HCEC 1CT (cell line): ENCODE data around the gene AP2A2.
"Not testable (repeated sequence)": the region's sequence is repeated elsewhere in the genome, so short reads cannot be mapped to it uniquely, and the experiment has no call there.

Experiments used
- DNase-seq: peaks from one replicate; pipeline ENCODE4 v3.0.0-alpha.2; 2017

AP2A2 gene

DNA sequence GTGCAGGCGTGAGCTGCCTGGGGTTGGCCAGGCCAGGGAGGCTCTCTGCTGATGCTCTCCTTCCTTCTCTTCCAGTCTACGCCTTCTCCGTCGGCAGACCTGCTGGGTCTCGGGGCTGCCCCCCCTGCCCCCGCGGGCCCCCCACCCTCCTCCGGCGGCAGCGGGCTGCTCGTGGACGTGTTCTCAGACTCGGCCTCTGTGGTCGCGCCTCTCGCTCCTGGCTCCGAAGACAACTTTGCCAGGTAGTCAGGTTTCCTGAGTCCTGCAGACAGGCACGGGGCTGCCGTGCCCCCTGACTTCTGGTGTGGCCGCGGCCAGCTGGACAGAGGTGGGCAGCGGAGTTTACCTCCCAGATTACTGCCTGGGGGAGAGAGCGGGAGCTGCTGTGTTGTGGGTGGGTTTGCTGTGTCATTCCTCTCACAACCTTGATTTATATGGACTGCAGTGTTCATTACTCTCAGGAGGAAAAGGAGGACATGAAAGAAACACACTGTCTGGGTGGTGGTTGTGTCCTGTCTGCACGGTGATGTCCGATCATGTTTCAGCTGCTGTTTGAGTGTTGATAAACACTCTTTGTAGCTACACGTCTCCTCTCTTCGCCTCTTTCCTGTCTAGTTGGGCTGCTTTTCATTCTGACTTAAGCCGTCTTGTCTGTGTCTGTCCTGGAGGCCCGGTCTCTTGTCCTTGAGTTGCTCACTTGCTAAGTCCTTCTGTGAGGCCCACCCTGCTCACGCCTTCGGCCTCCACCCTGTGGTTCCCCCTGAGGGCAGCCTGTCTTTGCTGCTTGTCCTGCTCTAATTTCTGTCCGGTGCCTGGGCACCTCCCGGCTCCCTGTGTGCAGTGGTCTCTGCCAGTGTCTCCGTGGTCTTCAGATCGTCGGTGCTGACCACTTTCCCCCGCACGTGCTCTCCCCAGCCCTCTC is 74.9 kb downstream of the AP2A2 start:
- no peak for DNase-seq

DNA sequence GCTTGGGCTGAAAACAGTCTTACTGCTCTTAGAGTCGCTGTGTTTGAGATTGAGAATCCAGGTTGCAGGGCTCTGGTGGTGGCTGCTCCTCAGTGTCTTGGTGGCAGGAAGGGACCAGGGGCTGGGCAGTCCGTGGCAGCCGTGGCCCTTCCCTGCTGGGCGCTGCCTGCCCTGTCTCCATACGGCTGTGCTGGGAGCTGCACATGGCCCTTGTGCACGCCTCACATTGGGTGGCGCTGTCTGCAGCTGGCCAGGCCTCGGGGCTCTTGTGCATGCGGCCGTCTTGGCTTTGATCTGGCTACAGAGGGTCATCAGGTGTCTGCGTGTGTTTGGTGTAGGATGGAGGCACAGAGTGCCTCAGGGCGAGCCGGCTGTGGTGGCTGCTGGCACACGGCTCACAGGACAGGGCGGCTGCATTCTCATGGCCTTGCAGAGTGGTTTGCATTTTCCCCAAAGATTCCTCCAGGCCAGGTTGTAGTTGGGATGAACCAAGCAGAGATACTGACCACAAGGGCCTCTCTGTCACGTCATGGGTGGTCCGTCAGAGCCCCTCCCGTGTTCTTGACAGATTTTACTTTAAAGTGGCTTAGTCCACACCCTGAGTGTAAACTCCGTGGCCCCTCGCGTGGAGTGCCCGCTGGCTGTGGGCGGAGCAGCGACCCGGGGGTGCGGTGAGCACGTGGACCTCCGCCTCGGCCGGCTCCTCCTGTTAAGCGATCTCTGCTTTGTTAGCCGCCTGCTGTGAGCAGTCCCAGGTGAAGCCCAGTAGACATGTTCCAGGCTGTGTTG is 76.1 kb downstream of the AP2A2 start:
- no peak for DNase-seq

- no peak for DNase-seq
These were observed 76.8 kb downstream of the AP2A2 start for GRCh38 chr11:1002406-1002984.

- no peak for DNase-seq
These were observed 77.5 kb downstream of the AP2A2 start for GRCh38 chr11:1003159-1003558.

- no peak for DNase-seq
These were observed 80.3 kb downstream of the AP2A2 start for GRCh38 chr11:1005928-1006327.

- DNase-seq = no peak
These were observed 81.1 kb downstream of the AP2A2 start for GRCh38 chr11:1006762-1007161.

DNA sequence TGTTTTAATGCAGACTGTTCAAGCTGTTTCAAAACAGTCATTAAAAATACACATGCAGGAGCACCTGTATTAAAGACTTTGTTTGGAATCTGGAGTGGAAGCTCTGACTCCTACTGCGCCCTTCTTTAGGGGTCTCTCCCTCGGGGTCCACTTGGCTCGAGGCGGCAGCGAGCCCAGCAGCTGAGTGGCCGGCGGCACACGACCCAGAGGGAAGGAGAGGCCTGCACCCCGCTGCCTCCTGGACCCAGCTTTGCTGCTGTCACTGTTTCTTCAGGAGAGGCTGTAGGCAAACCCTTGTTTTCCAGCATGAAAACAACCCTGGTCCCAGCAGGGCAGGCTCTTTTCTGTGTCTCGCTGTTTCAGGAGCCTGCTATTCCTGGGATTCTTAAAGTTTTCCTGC is 81.6 kb downstream of the AP2A2 start:
- no peak for DNase-seq

DNA sequence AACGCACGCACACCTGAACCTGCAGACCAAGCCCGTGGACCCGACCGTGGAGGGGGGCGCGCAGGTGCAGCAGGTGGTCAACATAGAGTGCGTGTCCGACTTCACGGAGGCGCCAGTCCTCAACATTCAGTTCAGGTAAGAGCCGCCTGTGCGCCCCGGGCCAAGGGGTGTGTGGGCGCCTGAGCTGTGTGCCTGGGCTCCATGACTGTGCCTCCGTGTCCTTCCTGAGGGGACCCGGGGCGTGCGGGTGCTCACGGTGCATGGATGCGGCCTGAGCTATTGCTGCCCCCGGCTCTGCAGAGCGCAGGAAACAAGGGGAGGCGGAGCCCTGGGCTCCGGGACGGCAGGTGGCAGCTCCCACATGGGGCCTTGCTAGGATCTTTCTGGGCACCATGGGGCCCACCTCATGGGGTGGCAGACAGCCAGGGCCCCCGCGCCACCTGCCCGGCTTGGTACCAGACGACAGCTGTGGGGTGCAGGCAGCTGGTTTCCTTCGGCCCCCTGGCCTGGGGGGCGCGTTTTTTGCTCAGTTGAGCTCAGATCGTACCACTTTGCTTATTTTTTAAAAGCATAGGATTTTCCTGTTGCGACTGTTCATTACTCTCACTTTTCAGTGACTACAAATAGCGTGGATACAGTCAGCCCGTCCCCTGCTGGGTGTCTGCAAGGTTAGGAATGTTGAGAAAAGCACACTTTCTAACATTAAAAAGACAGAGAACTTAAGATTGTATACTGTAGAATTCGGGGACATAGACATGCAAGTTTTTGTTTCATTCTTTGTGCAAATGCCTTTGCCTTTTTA is 82.5 kb downstream of the AP2A2 start:
- DNase-seq = no peak

DNA sequence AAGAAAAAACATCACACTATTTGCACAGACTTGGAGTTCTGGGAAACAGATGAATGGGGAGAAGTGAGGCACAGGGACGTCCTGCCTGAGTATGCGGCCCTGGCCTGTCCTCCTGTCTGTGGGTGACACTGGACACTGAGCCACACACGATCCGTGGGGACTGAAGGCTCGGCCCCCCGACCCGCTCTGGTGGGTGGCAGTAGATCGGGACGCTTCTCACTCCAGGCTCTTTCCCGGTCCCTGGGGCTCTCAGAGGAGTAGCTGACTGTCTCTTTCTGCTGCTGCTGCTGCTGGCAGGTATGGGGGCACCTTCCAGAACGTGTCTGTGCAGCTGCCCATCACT is 83.1 kb downstream of the AP2A2 start:
- DNase-seq = no peak

GRCh38 chr11:1009371-1009770 is 83.7 kb downstream of the AP2A2 start:
- DNase-seq = no peak

DNA sequence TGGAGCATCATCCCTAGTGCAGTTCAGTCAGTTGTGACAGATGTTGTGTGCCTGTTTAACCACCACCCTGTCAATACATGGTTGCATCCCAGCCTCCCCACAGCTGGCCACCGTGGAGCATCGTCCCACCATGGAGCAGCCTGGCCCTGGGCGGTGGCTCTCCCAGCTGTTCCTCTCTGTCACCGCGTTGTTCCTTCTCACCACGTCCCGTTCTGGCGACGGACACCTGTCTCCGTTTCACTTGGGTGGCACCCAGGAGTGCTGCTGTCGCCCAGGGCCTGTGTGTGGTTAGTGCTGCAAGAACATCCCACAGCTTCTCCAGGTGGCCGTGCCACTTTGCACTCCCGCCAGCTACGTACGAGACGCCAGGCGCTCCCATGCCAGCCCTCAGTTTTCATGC is 84.3 kb downstream of the AP2A2 start:
- no peak for DNase-seq

GRCh38 chr11:1010551-1011319 is 85.1 kb downstream of the AP2A2 start:
- DNase-seq = no peak

DNA sequence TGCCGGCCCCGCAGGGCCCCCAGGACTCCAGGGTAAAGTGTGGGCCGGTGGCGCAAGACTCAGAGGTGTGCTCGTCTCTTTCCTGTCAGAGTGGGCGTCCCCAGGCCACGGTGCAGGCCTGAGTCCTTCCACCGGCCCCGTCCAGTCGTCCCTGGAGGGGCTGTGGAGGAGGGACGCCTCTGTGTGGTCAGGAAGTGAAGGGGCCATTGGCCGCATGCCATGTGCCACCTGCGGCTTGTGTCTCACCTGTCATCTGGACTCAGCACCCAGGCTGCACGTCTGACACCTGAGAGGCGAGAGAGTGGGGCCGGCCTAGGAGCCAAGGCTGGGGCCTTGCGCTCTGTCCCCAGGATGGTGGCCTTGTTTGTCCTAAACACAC is 85.6 kb downstream of the AP2A2 start:
- DNase-seq = no peak

GRCh38 chr11:1012291-1012690 is 86.6 kb downstream of the AP2A2 start:
- DNase-seq = no peak

DNA sequence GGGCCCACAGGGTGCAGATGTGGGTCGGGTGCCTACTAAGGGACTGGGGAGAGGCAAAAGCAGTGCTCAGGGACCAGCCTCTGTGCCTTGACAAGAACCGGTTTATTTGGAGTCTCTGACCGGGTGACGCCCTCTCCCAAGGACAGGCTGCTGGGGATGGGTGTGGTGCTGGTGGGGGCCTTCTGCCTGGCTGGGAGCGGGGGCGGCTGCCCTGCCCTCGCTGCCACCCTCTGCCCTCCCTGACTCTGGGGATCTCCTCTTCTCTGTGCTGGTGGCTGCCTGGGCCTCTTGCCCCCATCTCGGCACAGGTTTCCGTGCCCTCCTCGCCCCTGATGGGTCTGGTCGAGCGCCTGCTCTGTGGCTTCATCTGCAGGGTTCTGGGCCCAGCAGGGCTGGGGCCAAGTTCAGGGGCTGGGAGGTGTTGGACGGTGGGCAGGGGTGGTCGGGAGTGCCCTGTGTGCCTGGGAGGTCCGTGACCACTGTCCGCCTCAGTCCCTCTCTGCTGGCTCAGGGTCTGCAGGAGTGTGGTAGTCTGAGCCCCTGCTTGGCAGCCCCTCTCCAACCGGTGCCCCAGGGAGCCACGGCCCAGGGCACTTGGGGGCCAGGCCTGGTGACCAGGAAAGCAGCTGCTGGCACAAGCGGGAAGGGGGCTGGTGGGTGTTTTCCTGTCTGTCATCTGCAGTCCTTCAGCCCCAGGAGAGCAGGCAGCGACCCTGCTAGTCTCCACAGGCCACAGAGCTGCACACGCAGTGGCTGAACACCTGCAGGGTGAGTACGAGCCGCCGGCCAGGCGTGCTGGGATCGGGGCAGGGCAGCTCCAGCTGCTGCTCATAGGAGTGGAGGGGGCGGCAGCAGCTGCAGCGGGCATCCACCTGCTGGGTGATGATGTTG is 87.3 kb downstream of the AP2A2 start:
- DNase-seq = no peak

- DNase-seq = no peak
These were observed 87.9 kb downstream of the AP2A2 start for GRCh38 chr11:1013631-1013935.

GRCh38 chr11:1014276-1014675 is 88.6 kb downstream of the AP2A2 start:
- DNase-seq = no peak

DNA sequence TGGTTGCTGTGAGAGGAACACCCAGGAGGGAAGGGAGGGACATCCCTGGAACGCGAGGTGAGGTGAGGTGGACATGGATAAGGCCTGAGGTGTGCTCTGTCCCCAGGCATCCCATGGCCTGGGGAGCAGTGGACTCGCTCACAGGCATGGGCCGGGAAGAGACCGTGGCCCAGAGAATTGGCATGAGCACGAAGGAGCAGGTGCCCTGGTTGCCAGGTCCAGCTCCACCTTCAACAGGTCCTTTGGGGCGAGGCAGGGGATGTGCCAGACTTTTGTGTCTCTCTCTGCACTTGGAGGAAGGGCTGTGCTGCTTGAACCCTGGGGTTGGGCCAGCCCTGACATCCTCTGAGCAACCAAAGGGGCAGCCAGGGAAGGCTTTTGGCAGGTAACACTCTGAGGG is 89.4 kb downstream of the AP2A2 start:
- no peak for DNase-seq

DNA sequence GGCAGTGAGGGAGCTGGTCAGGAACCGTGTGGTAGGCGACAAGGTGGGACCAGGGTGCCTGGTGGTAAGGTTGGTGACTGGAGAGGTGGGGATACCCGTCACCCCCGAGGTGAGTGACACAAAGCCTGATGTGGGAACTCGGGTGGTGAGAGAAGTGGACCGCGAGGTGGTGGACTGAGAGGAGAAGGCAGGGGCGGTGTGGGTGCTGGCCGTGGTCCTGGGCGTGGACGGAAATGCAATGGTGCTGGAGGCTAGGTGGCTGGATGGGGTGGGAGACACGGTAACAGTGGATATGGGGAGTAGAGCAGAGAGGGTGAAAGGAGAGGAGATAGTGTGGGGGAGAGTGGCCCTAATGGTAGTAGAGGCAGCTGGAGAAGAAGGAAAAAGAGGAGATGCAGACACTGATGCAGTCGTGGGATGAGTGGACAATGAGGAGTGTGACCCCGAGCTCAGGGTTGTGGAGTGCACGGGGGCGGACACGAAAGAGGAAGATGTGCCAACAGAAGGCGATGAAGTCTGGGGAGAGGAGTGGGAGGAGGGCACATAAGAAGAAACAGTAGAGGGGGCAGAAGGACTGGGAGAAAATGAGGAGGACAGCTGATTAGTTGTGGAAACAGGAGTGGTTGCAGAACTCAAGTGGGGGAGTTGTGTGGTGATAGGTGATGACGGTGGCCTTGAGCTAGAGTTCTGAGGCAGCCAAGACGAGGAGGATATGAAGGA is 90.3 kb downstream of the AP2A2 start:
- DNase-seq = no peak

- DNase-seq = not testable (repeated sequence)
These were observed 91.0 kb downstream of the AP2A2 start for GRCh38 chr11:1016610-1017126.
